ENCODE results near the gene GFOD1. TPM values are rescaled to one million over a fixed set of nuclear protein-coding genes. Genes with fewer than 3 reads are reported as not detected.

The GFOD1 gene
- total RNA-seq, 1 experiment from 2014 or later = 8.6 TPM

Other genes starting within 250 kb of the GFOD1 start
- 1,012 and 1,069 TPM in 2 replicates for gene TBC1D7, start 159.1 kb downstream of the GFOD1 start, total RNA-seq (2014; rRNA removed; shearing (Covaris generic))
- gene SIRT5, start 87.0 kb upstream of the GFOD1 start, total RNA-seq (2014; rRNA removed; shearing (Covaris generic)) = 19.4 and 22.3 TPM in 2 replicates
- 170 and 179 TPM in 2 replicates for gene NOL7, start 127.7 kb upstream of the GFOD1 start, total RNA-seq (2014; rRNA removed; shearing (Covaris generic))
- 27.2 and 30.7 TPM in 2 replicates for gene RANBP9, start 224.2 kb upstream of the GFOD1 start, total RNA-seq (2014; rRNA removed; shearing (Covaris generic))